ENCODE data around the gene PRDX6. TPM values are rescaled to one million over a fixed set of nuclear protein-coding genes. Genes with fewer than 3 reads are reported as not detected.

PRDX6 gene
- total and polyA plus RNA-seq, 2 donors (not counting 1 experiment from before 2014, with no cell fraction given), result 51.6 to 85.2 TPM

GRCh38 chr1:173495609-173496267, 18.6 kb downstream of the PRDX6 start:
- Mint-ChIP-seq H3K9me3 (ENCODE audit: insufficient read depth) (no peaks in the 10 kb centered on the region), H3K4me3 (no peak overlapping the region), H3K4me1 (no peaks in the 10 kb centered on the region), H3K27me3 (no peaks in the 10 kb centered on the region), H3K27ac (no peak overlapping the region)
- peaks cover 0 to 3% (median 0%) of the 10 kb centered on the region in 3 donors for H3K9me3 ChIP-seq (ENCODE audit: control extremely low read depth in 1 of 3, control insufficient read depth in 2 of 3, insufficient read depth in 1 of 3, low read length in 2 of 3)
- no peaks in the 10 kb centered on the region for H3K4me1 ChIP-seq (ENCODE audit: control insufficient read depth in 2 of 2, insufficient read depth in 2 of 2, low read length in 2 of 2)
- H3K27me3 ChIP-seq (replicated peaks in 1 of 4; ENCODE audit: control extremely low read depth in 1 of 4, control insufficient read depth in 3 of 4, insufficient read depth in 4 of 4, low read length in 3 of 4), result no peaks in the 10 kb centered on the region
- no peak overlapping the region for H3K9ac ChIP-seq (ENCODE audit: low read length)
- H4K20me1 ChIP-seq (ENCODE audit: control insufficient read depth, insufficient read depth, low read length, poor library complexity, severe bottlenecking), result no peaks in the 10 kb centered on the region
- H3K79me2 ChIP-seq (ENCODE audit: control insufficient read depth, insufficient read depth, low read length), result no peaks in the 10 kb centered on the region
- TF ChIP-seq, protein P1, sequence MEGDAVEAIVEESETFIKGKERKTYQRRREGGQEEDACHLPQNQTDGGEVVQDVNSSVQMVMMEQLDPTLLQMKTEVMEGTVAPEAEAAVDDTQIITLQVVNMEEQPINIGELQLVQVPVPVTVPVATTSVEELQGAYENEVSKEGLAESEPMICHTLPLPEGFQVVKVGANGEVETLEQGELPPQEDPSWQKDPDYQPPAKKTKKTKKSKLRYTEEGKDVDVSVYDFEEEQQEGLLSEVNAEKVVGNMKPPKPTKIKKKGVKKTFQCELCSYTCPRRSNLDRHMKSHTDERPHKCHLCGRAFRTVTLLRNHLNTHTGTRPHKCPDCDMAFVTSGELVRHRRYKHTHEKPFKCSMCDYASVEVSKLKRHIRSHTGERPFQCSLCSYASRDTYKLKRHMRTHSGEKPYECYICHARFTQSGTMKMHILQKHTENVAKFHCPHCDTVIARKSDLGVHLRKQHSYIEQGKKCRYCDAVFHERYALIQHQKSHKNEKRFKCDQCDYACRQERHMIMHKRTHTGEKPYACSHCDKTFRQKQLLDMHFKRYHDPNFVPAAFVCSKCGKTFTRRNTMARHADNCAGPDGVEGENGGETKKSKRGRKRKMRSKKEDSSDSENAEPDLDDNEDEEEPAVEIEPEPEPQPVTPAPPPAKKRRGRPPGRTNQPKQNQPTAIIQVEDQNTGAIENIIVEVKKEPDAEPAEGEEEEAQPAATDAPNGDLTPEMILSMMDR (IDR thresholded peaks at IDR 0.05), result no peak
- ATAC-seq (ENCODE audit: low read depth) (no peak), DNase-seq (no peak)
- H2AFZ ChIP-seq (ENCODE audit: insufficient read depth, low read depth, low read length, poor library complexity, severe bottlenecking), result no peak overlapping the region
- H3K36me3 ChIP-seq (replicated peaks in 1 of 2; ENCODE audit: control extremely low read depth in 1 of 2, control insufficient read depth in 1 of 2, extremely low read depth in 1 of 2, insufficient read depth in 2 of 2, low read length in 1 of 2), result no peaks in the 10 kb centered on the region
- H3K27ac ChIP-seq (ENCODE audit: low read length in 2 of 2), result no peak overlapping the region
- intact Hi-C loops (cut with micrococcal nuclease), result no loop called here
- H3K4me3 ChIP-seq (ENCODE audit: control extremely low read depth in 1 of 5, extremely low read depth in 1 of 5, insufficient read depth in 1 of 5, low read depth in 2 of 5, low read length in 4 of 5), result no peak overlapping the region
- H3K4me2 ChIP-seq (replicated peaks; ENCODE audit: low read depth, low read length, poor library complexity, severe bottlenecking), result no peak overlapping the region
- no CpG with 5 or more reads among the region's 8 CpGs for WGBS (ENCODE audit: insufficient coverage)
- CTCF ChIA-PET, result no interaction called here
- POLR2A ChIA-PET, result no interaction called here

DNA sequence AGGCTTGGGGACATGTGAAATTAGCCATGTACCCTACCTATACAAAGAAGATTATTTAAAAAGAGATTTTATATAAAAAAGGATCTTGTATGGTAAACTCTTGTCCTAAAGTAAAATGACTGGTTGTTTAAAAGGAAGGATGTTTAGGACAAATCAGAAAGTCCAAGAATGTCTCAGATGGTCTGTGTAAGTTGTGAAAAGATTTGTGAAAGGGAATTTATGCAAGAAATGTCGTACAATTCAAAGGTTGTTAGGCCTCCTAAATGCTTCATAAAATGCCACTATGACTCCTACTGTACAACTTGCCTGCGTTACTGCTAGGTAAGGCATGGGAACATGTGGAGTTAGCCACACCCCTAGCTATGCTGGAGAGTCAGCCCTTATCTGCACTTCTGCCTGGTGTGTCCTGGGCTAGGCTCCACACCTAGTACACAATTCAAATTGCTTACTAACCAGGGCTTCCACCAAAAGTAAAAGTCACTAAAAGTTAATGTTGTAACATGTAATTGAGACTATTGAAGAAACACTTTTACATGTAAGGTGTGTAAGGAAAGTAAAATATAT, 19.7 kb downstream of the PRDX6 start:
- H3K4me1 Mint-ChIP-seq, result no peaks in the 10 kb centered on the region
- no peaks in the 10 kb centered on the region for H3K36me3 ChIP-seq (replicated peaks in 1 of 2; ENCODE audit: control extremely low read depth in 1 of 2, control insufficient read depth in 1 of 2, extremely low read depth in 1 of 2, insufficient read depth in 2 of 2, low read length in 1 of 2)
- intact Hi-C loops (cut with micrococcal nuclease), result no loop called here
- H3K4me3 Mint-ChIP-seq, result no peak overlapping the region
- DNase-seq (no peak), ATAC-seq (ENCODE audit: low read depth) (no peak)
- no peak overlapping the region for H3K9ac ChIP-seq (ENCODE audit: low read length)
- H2AFZ ChIP-seq (ENCODE audit: insufficient read depth, low read depth, low read length, poor library complexity, severe bottlenecking), result no peak overlapping the region
- no peak for TF ChIP-seq EZH2 (IDR thresholded peaks at IDR 0.05; ENCODE audit: borderline replicate concordance, insufficient read depth, low read depth, low read length, poor library complexity, severe bottlenecking)
- TF ChIP-seq, protein P1 (IDR thresholded peaks at IDR 0.05), result no peak
- ChIA-PET CTCF (no interaction called here), POLR2A (no interaction called here)
- H3K4me2 ChIP-seq (replicated peaks; ENCODE audit: low read depth, low read length, poor library complexity, severe bottlenecking), result no peak overlapping the region
- H3K27me3 ChIP-seq (replicated peaks in 1 of 4; ENCODE audit: control extremely low read depth in 1 of 4, control insufficient read depth in 3 of 4, insufficient read depth in 4 of 4, low read length in 3 of 4), result no peaks in the 10 kb centered on the region
- no peak overlapping the region for H3K4me3 ChIP-seq (ENCODE audit: control extremely low read depth in 1 of 5, extremely low read depth in 1 of 5, insufficient read depth in 1 of 5, low read depth in 2 of 5, low read length in 4 of 5)
- WGBS (ENCODE audit: insufficient coverage), result 100% methylated on average over 2 of the region's 2 CpGs
- no peaks in the 10 kb centered on the region for H3K9me3 Mint-ChIP-seq (ENCODE audit: insufficient read depth)
- no peaks in the 10 kb centered on the region for H4K20me1 ChIP-seq (ENCODE audit: control insufficient read depth, insufficient read depth, low read length, poor library complexity, severe bottlenecking)
- peaks cover 0 to 3% (median 0%) of the 10 kb centered on the region in 3 donors for H3K9me3 ChIP-seq (ENCODE audit: control extremely low read depth in 1 of 3, control insufficient read depth in 2 of 3, insufficient read depth in 1 of 3, low read length in 2 of 3)
- no peaks in the 10 kb centered on the region for H3K4me1 ChIP-seq (ENCODE audit: control insufficient read depth in 2 of 2, insufficient read depth in 2 of 2, low read length in 2 of 2)
- H3K27ac ChIP-seq (ENCODE audit: low read length in 2 of 2), result no peak overlapping the region
- no peaks in the 10 kb centered on the region for H3K79me2 ChIP-seq (ENCODE audit: control insufficient read depth, insufficient read depth, low read length)
- H3K27ac Mint-ChIP-seq, result no peak overlapping the region
- no peaks in the 10 kb centered on the region for H3K27me3 Mint-ChIP-seq
